ENCODE data around the gene PLS1.
A peak's percentile ranks its signal among the peaks of the same experiment; 100 is the strongest.
"Not testable (repeated sequence)": the region's sequence is repeated elsewhere in the genome, so short reads cannot be mapped to it uniquely, and the experiment has no call there.

PLS1 gene

DNA sequence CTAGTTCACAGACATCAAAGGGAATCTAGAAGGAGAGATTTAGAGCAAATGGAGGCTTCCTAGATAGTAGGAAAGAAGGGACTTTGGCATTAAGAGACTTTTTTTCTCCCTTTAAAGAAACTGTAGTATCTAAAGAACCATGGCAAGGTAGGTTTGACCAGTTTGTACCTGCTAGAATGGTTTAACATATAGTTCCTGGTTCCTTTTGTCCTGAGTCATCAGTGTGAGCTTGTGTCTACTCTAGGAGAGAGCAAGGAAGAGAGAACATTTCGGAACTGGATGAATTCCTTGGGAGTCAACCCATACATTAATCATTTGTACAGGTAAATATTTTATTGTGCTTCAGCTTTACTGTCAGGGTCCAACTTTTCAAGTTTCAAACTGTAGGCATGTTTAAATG, 98.0 kb downstream of the PLS1 start:
- H3K4me3 ChIP-seq (ENCODE audit: low read depth, low read length), result no peak overlapping the region
- TF ChIP-seq, protein P1, sequence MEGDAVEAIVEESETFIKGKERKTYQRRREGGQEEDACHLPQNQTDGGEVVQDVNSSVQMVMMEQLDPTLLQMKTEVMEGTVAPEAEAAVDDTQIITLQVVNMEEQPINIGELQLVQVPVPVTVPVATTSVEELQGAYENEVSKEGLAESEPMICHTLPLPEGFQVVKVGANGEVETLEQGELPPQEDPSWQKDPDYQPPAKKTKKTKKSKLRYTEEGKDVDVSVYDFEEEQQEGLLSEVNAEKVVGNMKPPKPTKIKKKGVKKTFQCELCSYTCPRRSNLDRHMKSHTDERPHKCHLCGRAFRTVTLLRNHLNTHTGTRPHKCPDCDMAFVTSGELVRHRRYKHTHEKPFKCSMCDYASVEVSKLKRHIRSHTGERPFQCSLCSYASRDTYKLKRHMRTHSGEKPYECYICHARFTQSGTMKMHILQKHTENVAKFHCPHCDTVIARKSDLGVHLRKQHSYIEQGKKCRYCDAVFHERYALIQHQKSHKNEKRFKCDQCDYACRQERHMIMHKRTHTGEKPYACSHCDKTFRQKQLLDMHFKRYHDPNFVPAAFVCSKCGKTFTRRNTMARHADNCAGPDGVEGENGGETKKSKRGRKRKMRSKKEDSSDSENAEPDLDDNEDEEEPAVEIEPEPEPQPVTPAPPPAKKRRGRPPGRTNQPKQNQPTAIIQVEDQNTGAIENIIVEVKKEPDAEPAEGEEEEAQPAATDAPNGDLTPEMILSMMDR (IDR thresholded peaks at IDR 0.05; ENCODE audit: low read depth, low read length), result no peak

DNA sequence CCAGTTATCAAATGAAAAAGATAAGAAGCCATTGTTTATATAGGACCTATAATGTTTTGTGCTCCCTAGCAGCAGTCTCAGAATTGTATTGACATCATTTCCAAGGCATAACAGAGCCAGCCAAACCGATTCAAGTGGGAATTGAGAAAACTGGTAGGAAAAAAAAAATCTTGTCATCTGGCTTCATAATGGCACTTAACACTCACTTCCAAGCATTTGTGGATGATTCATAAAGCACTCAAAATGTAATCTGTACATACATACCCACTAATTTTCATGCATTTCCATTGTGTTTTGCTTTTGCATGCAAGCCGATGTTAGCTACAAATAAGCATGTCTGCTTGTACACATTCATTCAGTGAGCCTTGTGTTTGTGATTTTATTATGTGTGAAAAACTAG, 109.0 kb downstream of the PLS1 start:
- H3K4me3 ChIP-seq (ENCODE audit: low read depth, low read length), result no peak overlapping the region
- TF ChIP-seq, protein P1 (IDR thresholded peaks at IDR 0.05; ENCODE audit: low read depth, low read length), result no peak

DNA sequence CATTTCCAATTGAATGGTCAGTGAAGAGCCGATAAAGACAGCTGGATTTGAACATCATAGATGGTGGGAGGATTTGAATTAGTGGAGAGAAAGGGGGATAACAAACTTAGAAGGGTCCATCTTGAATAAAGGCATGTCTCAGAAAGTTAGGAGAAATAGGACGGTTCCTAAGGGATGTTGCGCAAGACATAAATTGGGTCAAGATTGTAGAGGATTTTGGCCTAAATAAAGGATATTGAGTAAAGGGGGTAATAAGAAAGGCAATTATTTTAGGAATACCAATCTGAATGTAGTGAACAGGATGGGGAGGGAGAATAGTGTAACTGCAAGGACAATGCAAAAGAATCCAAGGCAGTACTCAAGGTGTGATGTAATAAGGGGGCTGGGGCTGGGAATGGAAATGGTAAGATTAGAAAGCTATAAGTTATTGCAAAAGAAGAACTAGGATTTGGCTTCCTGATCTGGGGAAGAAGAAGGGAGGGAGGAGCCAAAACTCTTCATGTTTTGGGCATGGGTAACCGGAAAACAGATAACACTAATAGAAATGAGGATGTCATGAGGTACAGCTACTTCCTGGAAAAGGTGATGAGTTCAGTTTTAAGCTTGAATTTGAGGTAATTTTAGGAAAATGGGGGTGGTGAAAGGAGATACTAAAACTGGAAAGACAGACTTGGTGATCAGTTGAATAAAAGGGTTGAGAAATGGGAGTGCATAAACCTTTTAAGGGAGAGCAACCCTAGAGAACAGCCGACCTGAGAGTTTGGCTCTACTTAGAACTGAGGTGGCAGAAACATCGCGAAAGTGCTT, 110.3 kb downstream of the PLS1 start:
- no peak overlapping the region for H3K4me3 ChIP-seq (ENCODE audit: low read depth, low read length)
- TF ChIP-seq, protein P1 (IDR thresholded peaks at IDR 0.05; ENCODE audit: low read depth, low read length), result no peak

DNA sequence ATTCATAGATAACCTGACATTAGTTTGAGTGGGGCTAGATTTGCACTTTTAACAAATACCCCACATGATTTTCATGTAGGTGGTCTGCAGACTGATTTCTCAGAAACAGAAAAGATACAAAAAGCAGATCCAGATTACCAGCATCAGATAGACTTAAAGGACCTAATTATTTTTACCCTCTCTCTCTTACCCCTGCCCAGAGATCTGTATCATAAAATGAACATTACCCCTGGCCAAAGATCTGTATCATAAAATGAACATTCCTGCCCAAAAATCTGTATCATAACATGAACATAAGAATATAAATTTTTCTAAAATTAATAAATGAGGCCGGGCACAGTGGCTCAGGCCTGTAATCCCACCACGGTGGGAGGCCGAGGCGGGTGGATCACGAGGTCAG, 113.0 kb downstream of the PLS1 start:
- TF ChIP-seq, protein P1 (IDR thresholded peaks at IDR 0.05; ENCODE audit: low read depth, low read length), result no peak
- no peak overlapping the region for H3K4me3 ChIP-seq (ENCODE audit: low read depth, low read length)

DNA sequence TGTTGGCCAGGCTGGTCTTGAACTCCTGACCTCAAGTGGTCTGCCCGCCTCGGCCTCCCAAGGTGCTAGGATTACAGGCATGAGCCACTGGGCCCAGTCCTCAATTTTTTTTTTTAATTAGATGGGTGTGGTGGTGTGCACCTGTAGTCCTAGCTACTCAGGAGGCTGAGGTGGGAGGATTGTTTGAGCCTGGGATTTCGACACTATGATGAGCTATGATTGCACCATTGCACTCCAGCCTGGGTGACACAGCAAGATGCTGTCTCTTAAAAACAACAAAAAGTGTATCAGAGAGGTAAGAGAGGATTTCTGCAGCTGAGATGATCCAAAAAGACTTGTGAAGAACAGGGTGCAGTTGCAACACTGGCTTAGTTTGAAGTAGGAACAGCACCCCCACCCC, 118.7 kb downstream of the PLS1 start:
- H3K4me3 ChIP-seq (ENCODE audit: low read depth, low read length), result not testable (repeated sequence)

DNA sequence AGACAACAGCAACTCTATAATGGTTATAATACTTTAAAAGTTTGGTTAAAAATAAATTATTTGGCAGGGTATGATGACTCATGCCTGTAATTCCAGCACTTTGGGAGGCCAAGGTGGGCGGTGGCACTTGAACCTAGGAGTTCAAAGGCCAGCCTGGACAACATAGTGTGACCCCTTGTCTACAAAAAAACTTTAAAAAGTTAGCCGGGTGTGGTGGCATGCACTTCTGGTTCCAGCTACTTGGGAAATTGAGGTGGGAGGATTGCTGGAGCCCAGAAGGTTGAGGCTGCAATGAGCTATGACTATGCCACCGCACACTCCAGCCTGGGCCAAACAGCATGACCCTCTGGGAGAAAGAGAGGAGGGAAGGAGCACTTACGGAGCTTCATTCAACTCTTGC, 119.9 kb downstream of the PLS1 start:
- TF ChIP-seq, protein P1 (IDR thresholded peaks at IDR 0.05; ENCODE audit: low read depth, low read length), result no peak
- no peak overlapping the region for H3K4me3 ChIP-seq (ENCODE audit: low read depth, low read length)

DNA sequence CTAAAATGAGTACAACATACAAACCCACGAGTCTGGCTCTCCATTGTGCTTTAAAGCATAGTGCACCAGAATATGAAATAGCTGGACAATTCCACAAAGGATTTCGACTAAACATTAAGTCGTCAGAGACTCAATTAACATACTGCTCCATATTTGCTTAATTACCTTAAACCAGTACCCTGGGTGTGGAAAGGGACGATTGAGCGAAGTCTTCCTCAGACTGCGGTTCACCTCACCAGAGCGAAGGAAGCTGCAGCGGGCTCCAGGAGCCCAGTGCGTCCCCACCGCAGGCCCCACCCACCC, 127.4 kb downstream of the PLS1 start:
- H3K4me3 ChIP-seq (ENCODE audit: low read depth, low read length), result peak overlapping the region; percentile 87
- TF ChIP-seq, protein P1 (IDR thresholded peaks at IDR 0.05; ENCODE audit: low read depth, low read length), result no peak

Data from WI38 (cell line).